Measurements from ENCODE around the gene MCM10. TPM values are rescaled to one million over a fixed set of nuclear protein-coding genes. Genes with fewer than 3 reads are reported as not detected.
"Not testable (repeated sequence)": the region's sequence is repeated elsewhere in the genome, so short reads cannot be mapped to it uniquely, and the experiment has no call there.

Gene MCM10
- total RNA-seq, 2 donors from 2014 or later: 38.2 to 44.8 TPM

DNA sequence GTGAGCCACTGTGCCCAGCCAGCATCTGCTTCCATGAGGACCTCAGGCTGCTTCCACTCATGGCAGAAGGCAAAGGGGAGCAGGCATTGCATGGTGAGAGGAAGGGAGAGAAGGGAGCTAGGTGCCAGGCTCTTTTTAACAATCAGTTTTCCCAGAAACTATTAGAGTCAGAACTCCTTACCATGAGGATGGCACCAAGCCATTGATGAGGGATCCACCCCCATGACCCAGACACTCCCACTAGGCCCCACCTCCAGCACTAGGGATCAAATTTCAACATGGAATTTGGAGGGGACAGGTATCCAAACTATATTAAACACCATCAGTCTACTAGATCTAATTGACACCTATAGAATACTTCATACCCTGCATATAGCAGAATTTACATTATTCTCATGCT is 14.2 kb upstream of the MCM10 start:
- Mint-ChIP-seq H3K9me3 (no peaks in the 10 kb centered on the region), H3K27ac (no peak overlapping the region)

DNA sequence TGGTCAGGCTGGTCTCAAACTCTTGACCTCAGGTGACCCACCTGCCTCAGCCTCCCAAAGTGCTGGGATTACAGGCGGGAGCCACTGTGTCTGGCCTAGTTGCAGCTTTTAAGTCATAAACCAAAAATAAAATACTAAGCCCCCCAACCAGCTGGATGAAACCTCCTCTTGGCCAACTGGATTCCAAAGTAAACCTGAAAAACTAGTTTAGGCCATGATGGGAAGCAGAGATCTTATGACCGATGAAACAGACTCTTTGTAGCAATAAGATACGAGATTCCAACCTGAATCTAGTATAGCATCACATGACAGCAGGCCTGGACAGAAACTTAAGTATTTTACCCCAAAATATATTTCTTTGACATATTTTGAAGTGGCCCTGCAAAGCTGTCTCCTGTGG is 9.1 kb upstream of the MCM10 start:
- H3K4me3 ChIP-seq (ENCODE audit: low read length): no peak overlapping the region
- Mint-ChIP-seq H3K4me3 (no peak overlapping the region), H3K4me1 (no peaks in the 10 kb centered on the region), H3K27me3 (ENCODE audit: insufficient read depth) (peaks cover 1% of the 10 kb centered on the region), H3K27ac (no peak overlapping the region), H3K9me3 (no peaks in the 10 kb centered on the region), H3K36me3 (ENCODE audit: low read depth) (no peaks in the 10 kb centered on the region)
- no peaks in the 10 kb centered on the region for H3K9me3 ChIP-seq (ENCODE audit: control insufficient read depth, low read length)
- no peak overlapping the region for H3K9ac ChIP-seq (ENCODE audit: extremely low read depth, low read length, poor library complexity, severe bottlenecking)
- WGBS, 2 experiments (ENCODE audit: insufficient coverage in 1 of 2, insufficient read length in 1 of 2): 93 to 100% methylated on average over 2 to 3 of the region's 3 CpGs
- no peak overlapping the region for H3K27ac ChIP-seq (ENCODE audit: low read depth, low read length)
- DNase-seq: no peak
- no peaks in the 10 kb centered on the region for H3K4me1 ChIP-seq (ENCODE audit: control insufficient read depth, insufficient read depth, low read length)
- H3K27me3 ChIP-seq (ENCODE audit: control insufficient read depth, insufficient read depth, low read length, poor library complexity, severe bottlenecking): no peaks in the 10 kb centered on the region
- TF ChIP-seq, protein P1, sequence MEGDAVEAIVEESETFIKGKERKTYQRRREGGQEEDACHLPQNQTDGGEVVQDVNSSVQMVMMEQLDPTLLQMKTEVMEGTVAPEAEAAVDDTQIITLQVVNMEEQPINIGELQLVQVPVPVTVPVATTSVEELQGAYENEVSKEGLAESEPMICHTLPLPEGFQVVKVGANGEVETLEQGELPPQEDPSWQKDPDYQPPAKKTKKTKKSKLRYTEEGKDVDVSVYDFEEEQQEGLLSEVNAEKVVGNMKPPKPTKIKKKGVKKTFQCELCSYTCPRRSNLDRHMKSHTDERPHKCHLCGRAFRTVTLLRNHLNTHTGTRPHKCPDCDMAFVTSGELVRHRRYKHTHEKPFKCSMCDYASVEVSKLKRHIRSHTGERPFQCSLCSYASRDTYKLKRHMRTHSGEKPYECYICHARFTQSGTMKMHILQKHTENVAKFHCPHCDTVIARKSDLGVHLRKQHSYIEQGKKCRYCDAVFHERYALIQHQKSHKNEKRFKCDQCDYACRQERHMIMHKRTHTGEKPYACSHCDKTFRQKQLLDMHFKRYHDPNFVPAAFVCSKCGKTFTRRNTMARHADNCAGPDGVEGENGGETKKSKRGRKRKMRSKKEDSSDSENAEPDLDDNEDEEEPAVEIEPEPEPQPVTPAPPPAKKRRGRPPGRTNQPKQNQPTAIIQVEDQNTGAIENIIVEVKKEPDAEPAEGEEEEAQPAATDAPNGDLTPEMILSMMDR (conservative IDR thresholded peaks at IDR 0.05): no peak
- no peaks in the 10 kb centered on the region for H3K36me3 ChIP-seq (ENCODE audit: control insufficient read depth, insufficient read depth, low read length)

More for the DNA sequence above, 14.2 kb upstream of the MCM10 start:
- no peaks in the 10 kb centered on the region for H3K9me3 ChIP-seq (ENCODE audit: control insufficient read depth, low read length)
- no peak overlapping the region for H3K27ac ChIP-seq (ENCODE audit: low read depth, low read length)
- Mint-ChIP-seq H3K36me3 (ENCODE audit: low read depth) (no peaks in the 10 kb centered on the region), H3K27me3 (ENCODE audit: insufficient read depth) (peaks cover 1% of the 10 kb centered on the region), H3K4me3 (no peak overlapping the region), H3K4me1 (no peaks in the 10 kb centered on the region)
- no peaks in the 10 kb centered on the region for H3K36me3 ChIP-seq (ENCODE audit: control insufficient read depth, insufficient read depth, low read length)
- TF ChIP-seq, protein P1 (conservative IDR thresholded peaks at IDR 0.05): no peak
- no peak overlapping the region for H3K9ac ChIP-seq (ENCODE audit: extremely low read depth, low read length, poor library complexity, severe bottlenecking)
- H3K4me3 ChIP-seq (ENCODE audit: low read length): no peak overlapping the region
- no peak for DNase-seq
- H3K27me3 ChIP-seq (ENCODE audit: control insufficient read depth, insufficient read depth, low read length, poor library complexity, severe bottlenecking): no peaks in the 10 kb centered on the region
- H3K4me1 ChIP-seq (ENCODE audit: control insufficient read depth, insufficient read depth, low read length): no peaks in the 10 kb centered on the region

DNA sequence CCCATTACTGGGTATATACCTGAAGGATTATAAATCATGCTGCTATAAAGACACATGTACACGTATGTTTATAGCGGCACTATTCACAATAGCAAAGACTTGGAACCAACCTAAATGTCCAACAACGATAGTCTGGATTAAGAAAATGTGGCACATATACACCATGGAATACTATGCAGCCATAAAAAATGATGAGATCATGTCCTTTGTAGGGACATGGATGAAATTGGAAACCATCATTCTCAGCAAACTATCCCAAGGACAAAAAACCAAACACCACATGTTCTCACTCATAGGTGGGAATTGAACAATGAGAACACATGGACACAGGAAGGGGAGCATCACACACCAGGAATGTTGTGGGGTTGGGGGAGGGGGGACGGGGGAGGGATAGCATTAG is 5.5 kb upstream of the MCM10 start:
- not testable (repeated sequence) for H3K4me1 ChIP-seq (ENCODE audit: control insufficient read depth, insufficient read depth, low read length); DNase-seq; H3K27me3 Mint-ChIP-seq (ENCODE audit: insufficient read depth); H3K4me3 ChIP-seq (ENCODE audit: low read length); H3K27me3 ChIP-seq (ENCODE audit: control insufficient read depth, insufficient read depth, low read length, poor library complexity, severe bottlenecking); H3K9me3 Mint-ChIP-seq; H3K36me3 Mint-ChIP-seq (ENCODE audit: low read depth); H3K9ac ChIP-seq (ENCODE audit: extremely low read depth, low read length, poor library complexity, severe bottlenecking); H3K4me3 Mint-ChIP-seq; H3K27ac Mint-ChIP-seq; H3K4me1 Mint-ChIP-seq; H3K36me3 ChIP-seq (ENCODE audit: control insufficient read depth, insufficient read depth, low read length); H3K27ac ChIP-seq (ENCODE audit: low read depth, low read length); H3K9me3 ChIP-seq (ENCODE audit: control insufficient read depth, low read length)
- WGBS, 2 experiments (ENCODE audit: insufficient coverage in 1 of 2, insufficient read length in 1 of 2): 94 to 100% methylated on average over 2 to 3 of the region's 4 CpGs

DNA sequence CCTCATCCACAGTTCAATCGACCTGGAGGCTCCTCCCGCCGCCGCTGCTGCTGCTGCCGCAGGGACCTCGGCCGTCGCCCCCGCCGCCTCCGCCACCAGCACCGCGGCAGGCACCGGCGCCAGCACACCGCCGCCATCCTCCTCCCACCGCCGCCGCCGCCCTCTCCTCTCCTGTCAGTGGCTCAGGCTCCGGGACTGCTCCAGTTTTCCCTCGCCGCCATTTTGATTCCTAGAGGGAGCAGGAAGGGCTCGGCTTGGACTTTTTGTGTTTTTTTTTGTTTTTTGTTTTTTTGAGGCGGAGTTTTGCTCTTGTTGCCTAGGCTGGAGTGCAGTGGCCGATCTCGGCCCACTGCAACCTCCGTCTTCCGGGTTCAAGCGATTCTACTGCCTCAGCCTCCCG is 3.0 kb upstream of the MCM10 start:
- WGBS, 2 experiments (ENCODE audit: insufficient coverage in 1 of 2, insufficient read length in 1 of 2): 89 to 94% methylated on average over 9 to 32 of the region's 32 CpGs
- Histone ChIP-seq H3K9me3 (ENCODE audit: control insufficient read depth, low read length) (no peaks in the 10 kb centered on the region), H3K4me3 (ENCODE audit: low read length) (no peak overlapping the region), H3K36me3 (ENCODE audit: control insufficient read depth, insufficient read depth, low read length) (no peaks in the 10 kb centered on the region), H3K4me1 (ENCODE audit: control insufficient read depth, insufficient read depth, low read length) (no peaks in the 10 kb centered on the region), H3K27ac (ENCODE audit: low read depth, low read length) (no peak overlapping the region), H3K9ac (ENCODE audit: extremely low read depth, low read length, poor library complexity, severe bottlenecking) (no peak overlapping the region), H3K27me3 (ENCODE audit: control insufficient read depth, insufficient read depth, low read length, poor library complexity, severe bottlenecking) (no peaks in the 10 kb centered on the region)
- Mint-ChIP-seq H3K27ac (no peak overlapping the region), H3K4me3 (no peak overlapping the region), H3K27me3 (ENCODE audit: insufficient read depth) (no peaks in the 10 kb centered on the region), H3K9me3 (no peaks in the 10 kb centered on the region), H3K4me1 (peaks cover 10% of the 10 kb centered on the region), H3K36me3 (ENCODE audit: low read depth) (no peaks in the 10 kb centered on the region)
- no peak for DNase-seq
- TF ChIP-seq, protein P1 (conservative IDR thresholded peaks at IDR 0.05): no peak
